Lung (tissue), 12 donors: ENCODE data around the gene ADGRV1. TPM values are rescaled to one million over a fixed set of nuclear protein-coding genes. Genes with fewer than 3 reads are reported as not detected.

Experiments used
- ATAC-seq: fragments of 200-7000 bp; cut with Tn5 transposase; one replicate; pipeline ENCODE4 v1.9.1; 2020; ENCODE audit warnings: moderate number of reproducible peaks; ENCODE audit not compliant: insufficient read depth, low FRiP score
- DNase-seq, 3 donors: peaks; one replicate each; pipeline ENCODE4 v3.0.0-alpha.2; 2013 to 2017
- H3K27ac ChIP-seq, 2 donors: one replicate each; pipeline ENCODE4 v1.5.1; 2013; ENCODE audit warnings: mild to moderate bottlenecking in 2 of 2, moderate library complexity in 2 of 2, control low read depth in 1 of 2, inconsistent platforms in 1 of 2, low read depth in 1 of 2, low read length in 1 of 2
- H3K27me3 ChIP-seq, 3 donors: one replicate each; pipeline ENCODE4 v1.5.1; 2013; ENCODE audit warnings: low read length in 2 of 3; ENCODE audit not compliant: control insufficient read depth in 3 of 3, insufficient read depth in 3 of 3
- H3K36me3 ChIP-seq, 4 donors: one replicate each; pipeline ENCODE4 v1.5.1; 2013; ENCODE audit warnings: low read length in 4 of 4, mild to moderate bottlenecking in 1 of 4, moderate library complexity in 1 of 4; ENCODE audit not compliant: control insufficient read depth in 4 of 4, insufficient read depth in 4 of 4
- H3K4me1 ChIP-seq, 5 donors: one replicate each; pipeline ENCODE4 v1.5.1; 2013; ENCODE audit warnings: low read length in 5 of 5, mild to moderate bottlenecking in 2 of 5, moderate library complexity in 1 of 5; ENCODE audit not compliant: control insufficient read depth in 5 of 5, insufficient read depth in 5 of 5
- H3K4me3 ChIP-seq: one replicate; pipeline ENCODE4 v1.5.1; 2013; ENCODE audit warnings: mild to moderate bottlenecking, control low read depth, moderate library complexity
- H3K9ac ChIP-seq, 2 donors: one replicate each; pipeline ENCODE4 v1.5.1; 2013; ENCODE audit warnings: low read length in 2 of 2, control low read depth in 1 of 2; ENCODE audit not compliant: insufficient read depth in 1 of 2
- H3K9me3 ChIP-seq, 4 donors: one replicate each; pipeline ENCODE4 v1.5.1; 2013; ENCODE audit warnings: low read length in 3 of 4, mild to moderate bottlenecking in 1 of 4, moderate library complexity in 1 of 4; ENCODE audit not compliant: control insufficient read depth in 4 of 4, insufficient read depth in 3 of 4
- WGBS, 2 donors: extraction: QIAGEN DNeasy Blood & Tissue Kit; methylation state at CpG; one replicate each; pipeline ENCODE4 v1.1.7; 2013; 5-methylcytosine and 5-hydroxymethylcytosine counted together
- polyA plus RNA-seq, 2 donors: library from polyadenylated mRNA; stranded (reverse); fragments of 200-250 nt; gene quantifications; one replicate each; pipeline ENCODE4 v1.2.1, GENCODE V29; 2013
- total RNA-seq, 2 donors: library from RNA; depleted of rRNA in 1 of 2; stranded (reverse); fragments of >200 nt in 1 of 2; gene quantifications; one replicate each; pipeline ENCODE4 v1.2.1, GENCODE V29; 2014 to 2021
- TF ChIP-seq, protein P1 (sequence below): IDR thresholded peaks from 2 replicates; pipeline ENCODE4 v1.5.1; 2012; ENCODE audit warnings: mild to moderate bottlenecking; ENCODE audit errors: control extremely low read depth, extremely low read depth
- donor health status: control.
- donor health status: control.
- donor health status: Bipolar disorder and iron deficiency.
- donor health status: healthy.
- donor health status: DM: yes; HTN: yes; CAD: no.

Gene ADGRV1
- total and polyA plus RNA-seq, 4 donors = 3.6 to 66.2 (median 28.2) TPM

DNA sequence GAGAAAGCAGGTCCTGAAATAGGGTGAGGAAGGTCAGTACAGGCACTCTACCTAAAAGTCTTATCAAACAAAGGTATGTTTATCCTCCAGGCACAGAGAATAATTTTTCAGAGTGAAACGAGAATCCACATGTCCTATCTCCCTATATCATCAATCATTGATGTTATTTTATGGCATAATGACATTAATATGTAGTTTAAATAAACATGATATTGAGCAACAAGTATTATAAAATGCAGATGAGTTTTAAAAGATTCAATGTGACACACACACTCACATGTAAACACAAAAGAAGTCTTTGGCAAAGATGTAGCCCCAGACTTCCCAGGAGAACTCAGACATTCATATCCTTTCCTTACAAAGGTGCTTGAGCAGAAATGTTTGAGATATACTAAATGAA lies 389.1 kb downstream of the ADGRV1 start:
- no peaks in the 10 kb centered on the region for H3K4me1 ChIP-seq
- no peak overlapping the region for H3K27ac ChIP-seq
- H3K4me3 ChIP-seq = no peak overlapping the region
- H3K9ac ChIP-seq = no peak overlapping the region
- TF ChIP-seq, protein P1, sequence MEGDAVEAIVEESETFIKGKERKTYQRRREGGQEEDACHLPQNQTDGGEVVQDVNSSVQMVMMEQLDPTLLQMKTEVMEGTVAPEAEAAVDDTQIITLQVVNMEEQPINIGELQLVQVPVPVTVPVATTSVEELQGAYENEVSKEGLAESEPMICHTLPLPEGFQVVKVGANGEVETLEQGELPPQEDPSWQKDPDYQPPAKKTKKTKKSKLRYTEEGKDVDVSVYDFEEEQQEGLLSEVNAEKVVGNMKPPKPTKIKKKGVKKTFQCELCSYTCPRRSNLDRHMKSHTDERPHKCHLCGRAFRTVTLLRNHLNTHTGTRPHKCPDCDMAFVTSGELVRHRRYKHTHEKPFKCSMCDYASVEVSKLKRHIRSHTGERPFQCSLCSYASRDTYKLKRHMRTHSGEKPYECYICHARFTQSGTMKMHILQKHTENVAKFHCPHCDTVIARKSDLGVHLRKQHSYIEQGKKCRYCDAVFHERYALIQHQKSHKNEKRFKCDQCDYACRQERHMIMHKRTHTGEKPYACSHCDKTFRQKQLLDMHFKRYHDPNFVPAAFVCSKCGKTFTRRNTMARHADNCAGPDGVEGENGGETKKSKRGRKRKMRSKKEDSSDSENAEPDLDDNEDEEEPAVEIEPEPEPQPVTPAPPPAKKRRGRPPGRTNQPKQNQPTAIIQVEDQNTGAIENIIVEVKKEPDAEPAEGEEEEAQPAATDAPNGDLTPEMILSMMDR = no peak
- H3K9me3 ChIP-seq = no peaks in the 10 kb centered on the region
- no peaks in the 10 kb centered on the region for H3K36me3 ChIP-seq
- no peak for ATAC-seq
- no peaks in the 10 kb centered on the region for H3K27me3 ChIP-seq
- 66 to 91% methylated on average over 1 of the region's 1 CpG for WGBS, 2 donors
- no peak for DNase-seq

GRCh38 chr5:90948969-90949368 lies 390.4 kb downstream of the ADGRV1 start:
- H3K9ac ChIP-seq = no peak overlapping the region
- no peak for DNase-seq
- no peaks in the 10 kb centered on the region for H3K36me3 ChIP-seq
- no peak for ATAC-seq
- TF ChIP-seq, protein P1 = no peak
- H3K4me1 ChIP-seq = no peaks in the 10 kb centered on the region
- no peak overlapping the region for H3K4me3 ChIP-seq
- no peaks in the 10 kb centered on the region for H3K9me3 ChIP-seq
- 90 to 96% methylated on average over 2 of the region's 2 CpGs for WGBS, 2 donors
- no peaks in the 10 kb centered on the region for H3K27me3 ChIP-seq
- H3K27ac ChIP-seq = no peak overlapping the region

- DNase-seq (no peak), ATAC-seq (no peak)
These were observed 391.1 kb downstream of the ADGRV1 start for GRCh38 chr5:90949469-90950358.

More at GRCh38 chr5:90949469-90950358, 391.1 kb downstream of the ADGRV1 start:
- Histone ChIP-seq H3K4me3 (no peak overlapping the region), H3K27me3 (no peaks in the 10 kb centered on the region), H3K9me3 (no peaks in the 10 kb centered on the region), H3K4me1 (no peaks in the 10 kb centered on the region), H3K9ac (no peak overlapping the region), H3K27ac (no peak overlapping the region), H3K36me3 (no peaks in the 10 kb centered on the region)
- TF ChIP-seq, protein P1 = no peak
- WGBS, 2 donors = 94 to 96% methylated on average over 2 of the region's 2 CpGs
